CD4-positive, CD25-positive, alpha-beta regulatory T cell (primary cell): Measurements from ENCODE around the gene ABCC9. TPM values are rescaled to one million over a fixed set of nuclear protein-coding genes. Genes with fewer than 3 reads are reported as not detected.

ENCODE experiments used
- ATAC-seq, 2 donors: fragments of 150-1000 bp; cut with Tn5 transposase; one replicate each; pipeline ENCODE4 v1.10.0; 2021; ENCODE audit warnings: low read depth in 2 of 2, moderate number of reproducible peaks in 2 of 2, moderate library complexity in 1 of 2
- DNase-seq, 3 donors: peaks; one replicate each; pipeline versions ENCODE4 v3.0.0 to v3.0.0-alpha.2; 2012 to 2022; ENCODE audit warnings: mixed read lengths in 1 of 3
- H3K27ac ChIP-seq: one replicate; pipeline ENCODE4 v1.7.0; 2013; ENCODE audit warnings: mild to moderate bottlenecking, low read length; ENCODE audit not compliant: insufficient read depth, poor library complexity, severe bottlenecking
- H3K27me3 ChIP-seq: one replicate; pipeline ENCODE4 v1.7.0; 2013; ENCODE audit warnings: low read length; ENCODE audit not compliant: control insufficient read depth, insufficient read depth
- H3K36me3 ChIP-seq: one replicate; pipeline ENCODE4 v1.7.0; 2013; ENCODE audit warnings: mild to moderate bottlenecking, low read length, moderate library complexity; ENCODE audit not compliant: control insufficient read depth, insufficient read depth
- H3K4me1 ChIP-seq: 2 replicates; pipeline ENCODE4 v1.7.0; 2013; ENCODE audit warnings: mild to moderate bottlenecking, low read length; ENCODE audit not compliant: insufficient read depth, control insufficient read depth, poor library complexity, severe bottlenecking
- H3K4me3 ChIP-seq: one replicate; pipeline ENCODE4 v1.7.0; 2013; ENCODE audit warnings: low read depth, mild to moderate bottlenecking, low read length, moderate library complexity
- H3K9me3 ChIP-seq, 2 experiments: 1 replicate in 1 of 2; 2 replicates in 1 of 2; pipeline ENCODE4 v1.7.0; 2013; ENCODE audit warnings: low read length in 2 of 2, mild to moderate bottlenecking in 1 of 2, moderate library complexity in 1 of 2; ENCODE audit not compliant: control insufficient read depth in 2 of 2
- H3K27ac Mint-ChIP-seq, 3 donors: one replicate each; pipeline ENCODE4 v1.8.0; 2020 to 2022; ENCODE audit warnings: mild to moderate bottlenecking in 3 of 3, mixed read lengths in 3 of 3, moderate library complexity in 2 of 3
- H3K27me3 Mint-ChIP-seq: one replicate; pipeline ENCODE4 v1.8.0; 2022; ENCODE audit warnings: mild to moderate bottlenecking, mixed read lengths
- H3K36me3 Mint-ChIP-seq: one replicate; pipeline ENCODE4 v1.8.0; 2020; ENCODE audit warnings: mixed read lengths
- H3K4me1 Mint-ChIP-seq, 4 donors: one replicate each; pipeline ENCODE4 v1.8.0; 2020 to 2022; ENCODE audit warnings: mixed read lengths in 4 of 4, mild to moderate bottlenecking in 1 of 4
- H3K4me3 Mint-ChIP-seq, 4 donors: one replicate each; pipeline ENCODE4 v1.8.0; 2020 to 2022; ENCODE audit warnings: mild to moderate bottlenecking in 4 of 4, mixed read lengths in 4 of 4, moderate library complexity in 3 of 4
- H3K9me3 Mint-ChIP-seq, 7 donors: one replicate each; pipeline ENCODE4 v1.8.0; 2020 to 2022; ENCODE audit warnings: mixed read lengths in 7 of 7, mild to moderate bottlenecking in 3 of 7, moderate library complexity in 2 of 7
- polyA plus RNA-seq, 4 donors: library from polyadenylated mRNA; unstranded; fragments of 300-500 nt; fragmentation: Illumina TruSeq; gene quantifications; one replicate each; pipeline ENCODE4 v1.2.3, GENCODE V29; 2021
- total RNA-seq: library from RNA; stranded (reverse); gene quantifications from one replicate; pipeline ENCODE4 v1.2.3, GENCODE V29; 2022

ABCC9 gene
- total and polyA plus RNA-seq, 5 donors from 2014 or later = not detected

DNA sequence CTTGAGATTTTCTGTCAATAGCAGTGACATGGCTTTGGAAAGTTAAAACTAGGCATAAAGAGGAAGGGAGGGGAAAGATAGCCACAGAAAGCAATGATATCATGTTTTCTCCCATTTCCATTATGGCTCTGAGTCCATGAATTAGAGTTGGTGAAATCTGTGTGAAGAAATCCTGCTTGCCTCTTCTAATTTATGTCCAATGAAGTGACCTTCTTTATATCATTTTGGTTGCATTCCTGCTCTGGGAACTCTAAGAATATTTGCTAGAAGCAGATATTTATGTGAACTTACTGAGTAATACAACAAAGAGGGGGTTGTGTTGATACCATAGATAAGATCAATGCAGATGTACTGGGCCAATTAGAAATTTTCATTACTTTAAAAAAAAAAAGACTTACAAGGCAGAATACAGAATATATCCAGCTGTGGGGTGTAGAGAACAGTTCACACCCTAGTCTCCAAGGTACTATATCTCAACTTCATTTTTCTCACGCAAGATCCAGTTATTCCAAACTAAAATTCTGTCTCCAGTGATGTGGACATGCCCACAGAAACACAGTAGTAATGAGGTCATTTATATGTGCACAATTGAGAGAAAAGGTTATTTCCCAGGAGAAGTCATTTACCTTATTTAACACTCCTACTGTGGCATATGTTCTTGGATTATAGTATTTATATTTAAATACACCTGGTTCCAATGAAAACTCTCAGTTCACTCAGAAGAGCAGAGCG, 115.2 kb downstream of the ABCC9 start:
- no peaks in the 10 kb centered on the region for H3K27me3 ChIP-seq
- Mint-ChIP-seq H3K36me3 (no peaks in the 10 kb centered on the region), H3K9me3 (peaks cover 0 to 1% (median 0%) of the 10 kb centered on the region in 7 donors), H3K27ac (no peak overlapping the region), H3K27me3 (no peaks in the 10 kb centered on the region), H3K4me3 (no peak overlapping the region), H3K4me1 (no peaks in the 10 kb centered on the region)
- no peak overlapping the region for H3K4me3 ChIP-seq
- no peaks in the 10 kb centered on the region for H3K9me3 ChIP-seq
- no peak for DNase-seq
- H3K27ac ChIP-seq = no peak overlapping the region
- no peaks in the 10 kb centered on the region for H3K4me1 ChIP-seq
- no peak for ATAC-seq
- no peaks in the 10 kb centered on the region for H3K36me3 ChIP-seq

- H3K4me3 ChIP-seq = no peak overlapping the region
- ATAC-seq = no peak
- Mint-ChIP-seq H3K9me3 (peaks cover 0 to 1% (median 0%) of the 10 kb centered on the region in 7 donors), H3K36me3 (no peaks in the 10 kb centered on the region), H3K27ac (no peak overlapping the region), H3K4me3 (no peak overlapping the region), H3K27me3 (peaks cover 3% of the 10 kb centered on the region), H3K4me1 (no peaks in the 10 kb centered on the region)
- no peaks in the 10 kb centered on the region for H3K9me3 ChIP-seq
- H3K27ac ChIP-seq = no peak overlapping the region
- H3K36me3 ChIP-seq = no peaks in the 10 kb centered on the region
- DNase-seq = no peak
- no peaks in the 10 kb centered on the region for H3K27me3 ChIP-seq
- no peaks in the 10 kb centered on the region for H3K4me1 ChIP-seq
These were observed 117.6 kb downstream of the ABCC9 start for GRCh38 chr12:21823581-21823980.

DNA sequence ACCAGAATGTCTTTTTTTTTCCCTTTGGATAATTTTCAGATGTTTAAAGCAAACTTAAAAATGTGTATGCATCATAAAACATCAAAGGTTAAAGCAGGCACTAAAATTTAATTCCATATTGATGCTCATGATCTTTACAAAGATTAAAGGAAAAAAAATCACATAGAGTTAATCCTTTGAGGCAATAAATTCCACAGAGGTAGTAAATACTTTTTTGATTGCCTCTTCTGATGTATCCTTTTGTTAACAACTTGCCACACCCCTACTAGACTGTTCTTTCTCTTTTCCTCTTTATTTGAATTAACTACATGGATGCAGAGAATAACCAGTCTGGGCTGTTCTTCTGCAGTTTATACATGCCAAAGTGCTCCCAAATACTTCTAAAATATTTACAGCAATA, 121.5 kb downstream of the ABCC9 start:
- no peak for ATAC-seq
- no peak for DNase-seq
- H3K27me3 Mint-ChIP-seq = peaks cover 4% of the 10 kb centered on the region
- no peak overlapping the region for H3K27ac ChIP-seq
- no peaks in the 10 kb centered on the region for H3K4me1 ChIP-seq
- H3K4me1 Mint-ChIP-seq = no peaks in the 10 kb centered on the region
- no peaks in the 10 kb centered on the region for H3K36me3 ChIP-seq
- H3K27me3 ChIP-seq = no peaks in the 10 kb centered on the region
- peaks cover 0 to 3% (median 0%) of the 10 kb centered on the region in 7 donors for H3K9me3 Mint-ChIP-seq
- no peak overlapping the region for H3K4me3 ChIP-seq
- H3K36me3 Mint-ChIP-seq = no peaks in the 10 kb centered on the region
- no peak overlapping the region for H3K27ac Mint-ChIP-seq
- no peaks in the 10 kb centered on the region for H3K9me3 ChIP-seq
- no peak overlapping the region for H3K4me3 Mint-ChIP-seq

GRCh38 chr12:21819236-21819635, 122.0 kb downstream of the ABCC9 start:
- H3K27ac ChIP-seq = no peak overlapping the region
- DNase-seq = no peak
- H3K4me1 Mint-ChIP-seq = no peaks in the 10 kb centered on the region
- no peaks in the 10 kb centered on the region for H3K4me1 ChIP-seq
- no peaks in the 10 kb centered on the region for H3K9me3 ChIP-seq
- H3K36me3 Mint-ChIP-seq = no peaks in the 10 kb centered on the region
- no peaks in the 10 kb centered on the region for H3K27me3 ChIP-seq
- H3K9me3 Mint-ChIP-seq = peaks cover 0 to 3% (median 0%) of the 10 kb centered on the region in 7 donors
- peaks cover 4% of the 10 kb centered on the region for H3K27me3 Mint-ChIP-seq
- no peak for ATAC-seq
- H3K4me3 ChIP-seq = no peak overlapping the region
- no peak overlapping the region for H3K4me3 Mint-ChIP-seq
- H3K36me3 ChIP-seq = no peaks in the 10 kb centered on the region
- H3K27ac Mint-ChIP-seq = peak overlapping the region in 1 of 3 donors; percentile 1

DNA sequence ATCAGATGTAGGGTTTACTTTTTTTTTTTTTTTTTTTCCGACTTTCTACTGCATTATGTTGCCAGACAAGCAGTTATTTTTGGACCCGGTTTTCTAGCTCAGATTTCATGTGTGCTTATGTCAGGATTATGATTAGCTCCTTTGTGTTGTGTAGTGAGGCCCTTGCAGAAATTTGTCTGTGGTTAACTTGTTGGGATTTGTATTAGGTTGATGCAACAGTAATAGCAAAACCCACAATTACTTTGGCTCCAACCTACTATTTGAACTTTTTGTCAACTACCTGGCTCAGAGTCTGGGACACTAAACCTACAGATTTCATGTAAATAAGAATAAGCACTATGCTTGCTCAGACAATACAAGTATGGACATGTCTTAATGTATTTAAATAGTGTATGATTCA, 122.6 kb downstream of the ABCC9 start:
- no peak overlapping the region for H3K27ac ChIP-seq
- no peaks in the 10 kb centered on the region for H3K4me1 ChIP-seq
- no peaks in the 10 kb centered on the region for H3K4me1 Mint-ChIP-seq
- DNase-seq (no peak), ATAC-seq (no peak)
- peaks cover 0 to 3% (median 0%) of the 10 kb centered on the region in 7 donors for H3K9me3 Mint-ChIP-seq
- no peaks in the 10 kb centered on the region for H3K27me3 ChIP-seq
- H3K36me3 Mint-ChIP-seq = no peaks in the 10 kb centered on the region
- no peak overlapping the region for H3K27ac Mint-ChIP-seq
- no peaks in the 10 kb centered on the region for H3K36me3 ChIP-seq
- no peaks in the 10 kb centered on the region for H3K9me3 ChIP-seq
- H3K27me3 Mint-ChIP-seq = peaks cover 4% of the 10 kb centered on the region
- no peak overlapping the region for H3K4me3 ChIP-seq
- H3K4me3 Mint-ChIP-seq = no peak overlapping the region

DNA sequence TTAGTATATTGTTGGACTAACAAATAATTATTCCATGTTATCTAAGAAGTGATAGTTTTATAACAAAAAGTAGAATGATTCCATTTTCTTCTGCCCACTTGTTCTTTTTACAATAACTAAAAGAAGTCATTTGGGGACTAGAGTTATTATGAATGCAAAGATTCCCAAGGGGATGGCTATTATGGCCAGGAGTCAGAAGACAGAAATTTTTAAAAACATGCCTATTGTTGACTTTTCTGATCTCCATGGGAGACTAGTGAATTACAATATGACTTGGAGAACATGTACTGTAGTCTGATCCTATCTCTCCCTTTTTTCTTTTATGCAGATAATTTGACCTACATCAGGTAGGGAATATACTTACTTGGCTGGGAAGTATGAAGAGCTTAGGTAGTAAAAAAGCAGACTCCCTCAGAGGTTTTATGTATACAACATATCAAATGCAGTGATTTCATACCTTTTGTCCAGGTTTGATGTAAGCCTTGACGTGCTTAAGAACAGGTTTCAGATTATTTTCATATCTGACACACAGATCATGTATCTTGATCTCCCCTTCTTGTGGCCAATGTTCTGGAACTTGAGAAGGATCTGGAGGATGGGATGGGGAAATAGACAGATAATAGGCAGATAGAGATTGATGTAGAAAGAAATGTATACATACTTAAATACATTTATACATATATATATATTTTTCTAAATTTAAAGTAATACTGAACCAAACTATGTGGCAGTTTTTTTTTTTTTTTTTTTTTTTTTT, 125.7 kb downstream of the ABCC9 start:
- H3K36me3 ChIP-seq = no peaks in the 10 kb centered on the region
- Mint-ChIP-seq H3K27me3 (peaks cover 4% of the 10 kb centered on the region), H3K4me3 (no peak overlapping the region)

GRCh38 chr12:21814814-21815213, 126.4 kb downstream of the ABCC9 start:
- H3K36me3 ChIP-seq = no peaks in the 10 kb centered on the region
- no peaks in the 10 kb centered on the region for H3K9me3 ChIP-seq
- Mint-ChIP-seq H3K4me3 (no peak overlapping the region), H3K36me3 (no peaks in the 10 kb centered on the region), H3K27ac (no peak overlapping the region), H3K9me3 (peaks cover 0 to 3% (median 0%) of the 10 kb centered on the region in 7 donors), H3K4me1 (no peaks in the 10 kb centered on the region), H3K27me3 (peaks cover 4% of the 10 kb centered on the region)
- no peak for DNase-seq
- H3K4me1 ChIP-seq = no peaks in the 10 kb centered on the region
- no peak for ATAC-seq
- no peak overlapping the region for H3K27ac ChIP-seq
- H3K4me3 ChIP-seq = no peak overlapping the region
- H3K27me3 ChIP-seq = no peaks in the 10 kb centered on the region

More for the DNA sequence above, 125.7 kb downstream of the ABCC9 start:
- DNase-seq (no peak), ATAC-seq (no peak)
- Histone ChIP-seq H3K4me1 (no peaks in the 10 kb centered on the region), H3K27me3 (no peaks in the 10 kb centered on the region), H3K9me3 (no peaks in the 10 kb centered on the region), H3K4me3 (no peak overlapping the region), H3K27ac (no peak overlapping the region)
- H3K36me3 Mint-ChIP-seq = no peaks in the 10 kb centered on the region
- no peak overlapping the region for H3K27ac Mint-ChIP-seq
- H3K4me1 Mint-ChIP-seq = no peaks in the 10 kb centered on the region
- peaks cover 0 to 3% (median 0%) of the 10 kb centered on the region in 7 donors for H3K9me3 Mint-ChIP-seq
